ENCODE measurements around the gene NPDC1. TPM values are rescaled to one million over a fixed set of nuclear protein-coding genes. Genes with fewer than 3 reads are reported as not detected.

Gene NPDC1
- polyA plus RNA-seq, 1 experiment, result 8.9 TPM

GRCh38 chr9:137040568-137040967, 5.4 kb downstream of the NPDC1 start:
- ChIA-PET POLR2A (no interaction called here), CTCF (no interaction called here)
- Histone ChIP-seq H3K27ac (ENCODE audit: low read depth, low read length) (no peak overlapping the region), H3K27me3 (ENCODE audit: control insufficient read depth, insufficient read depth, low read length) (no peaks in the 10 kb centered on the region), H3K9me3 (ENCODE audit: control insufficient read depth, insufficient read depth, low read length) (no peaks in the 10 kb centered on the region; the same call in 1 of the 2 replicates), H3K4me3 (ENCODE audit: low read depth, low read length) (no peak overlapping the region)
- TF ChIP-seq CTCF (IDR thresholded peaks at IDR 0.05; ENCODE audit: low read depth, low read length), result no peak
- DNase-seq (ENCODE audit: low read depth, low spot score), result no peak

GRCh38 chr9:137039611-137040366, 6.2 kb downstream of the NPDC1 start:
- Histone ChIP-seq H3K27me3 (ENCODE audit: control insufficient read depth, insufficient read depth, low read length) (no peaks in the 10 kb centered on the region), H3K27ac (ENCODE audit: low read depth, low read length) (no peak overlapping the region), H3K4me3 (ENCODE audit: low read depth, low read length) (no peak overlapping the region), H3K9me3 (ENCODE audit: control insufficient read depth, insufficient read depth, low read length) (no peaks in the 10 kb centered on the region; the same call in 1 of the 2 replicates)
- DNase-seq (ENCODE audit: low read depth, low spot score), result no peak
- ChIA-PET CTCF (interaction anchor here (1.0 to 1.3 kb wide), 2 partner anchors 10 to 24 kb away, joined by 3 to 8 read pairs; no protein-coding TSS in a partner anchor), POLR2A (no interaction called here)
- TF ChIP-seq CTCF (IDR thresholded peaks at IDR 0.05; ENCODE audit: low read depth, low read length), result no peak

GRCh38 chr9:137038916-137039315, 7.1 kb downstream of the NPDC1 start:
- no peak overlapping the region for H3K4me3 ChIP-seq (ENCODE audit: low read depth, low read length)
- no peak for DNase-seq (ENCODE audit: low read depth, low spot score)
- no peak for TF ChIP-seq CTCF (IDR thresholded peaks at IDR 0.05; ENCODE audit: low read depth, low read length)
- POLR2A ChIA-PET, result no interaction called here
- no peaks in the 10 kb centered on the region; the same call in 1 of the 2 replicates for H3K9me3 ChIP-seq (ENCODE audit: control insufficient read depth, insufficient read depth, low read length)
- CTCF ChIA-PET, result interaction anchor here (1.3 kb wide), 1 partner anchor 25 kb away, joined by 3 read pairs; no protein-coding TSS in a partner anchor
- no peak overlapping the region for H3K27ac ChIP-seq (ENCODE audit: low read depth, low read length)
- H3K27me3 ChIP-seq (ENCODE audit: control insufficient read depth, insufficient read depth, low read length), result no peaks in the 10 kb centered on the region

- Histone ChIP-seq H3K9me3 (ENCODE audit: control insufficient read depth, insufficient read depth, low read length) (no peaks in the 10 kb centered on the region; the same call in 1 of the 2 replicates), H3K4me3 (ENCODE audit: low read depth, low read length) (no peak overlapping the region), H3K27me3 (ENCODE audit: control insufficient read depth, insufficient read depth, low read length) (no peaks in the 10 kb centered on the region), H3K27ac (ENCODE audit: low read depth, low read length) (no peak overlapping the region)
- ChIA-PET CTCF (interaction anchor here (0.6 to 5.1 kb wide), 3 partner anchors 33 to 250 kb away, joined by 3 to 105 read pairs (median 31); partner anchors contain the start of gene SAPCD2), POLR2A (no interaction called here)
- no peak for DNase-seq (ENCODE audit: low read depth, low spot score)
- no peak for TF ChIP-seq CTCF (IDR thresholded peaks at IDR 0.05; ENCODE audit: low read depth, low read length)
Observed at GRCh38 chr9:137037483-137037882, 8.5 kb downstream of the NPDC1 start.

- no peak for TF ChIP-seq CTCF (IDR thresholded peaks at IDR 0.05; ENCODE audit: low read depth, low read length)
- no peak for DNase-seq (ENCODE audit: low read depth, low spot score)
- ChIA-PET POLR2A (no interaction called here), CTCF (interaction anchor here (3.7 to 5.1 kb wide), 2 partner anchors 90 to 250 kb away, joined by 31 to 105 read pairs; no protein-coding TSS in a partner anchor)
- H3K27me3 ChIP-seq (ENCODE audit: control insufficient read depth, insufficient read depth, low read length), result no peaks in the 10 kb centered on the region
- H3K27ac ChIP-seq (ENCODE audit: low read depth, low read length), result no peak overlapping the region
- H3K4me3 ChIP-seq (ENCODE audit: low read depth, low read length), result no peak overlapping the region
- H3K9me3 ChIP-seq (ENCODE audit: control insufficient read depth, insufficient read depth, low read length), result no peaks in the 10 kb centered on the region; the same call in 1 of the 2 replicates
Observed at GRCh38 chr9:137037035-137037434, 8.9 kb downstream of the NPDC1 start.
